ENCODE data around the gene CUL7.
"Not testable (repeated sequence)": the region's sequence is repeated elsewhere in the genome, so short reads cannot be mapped to it uniquely, and the experiment has no call there.

CUL7 gene

DNA sequence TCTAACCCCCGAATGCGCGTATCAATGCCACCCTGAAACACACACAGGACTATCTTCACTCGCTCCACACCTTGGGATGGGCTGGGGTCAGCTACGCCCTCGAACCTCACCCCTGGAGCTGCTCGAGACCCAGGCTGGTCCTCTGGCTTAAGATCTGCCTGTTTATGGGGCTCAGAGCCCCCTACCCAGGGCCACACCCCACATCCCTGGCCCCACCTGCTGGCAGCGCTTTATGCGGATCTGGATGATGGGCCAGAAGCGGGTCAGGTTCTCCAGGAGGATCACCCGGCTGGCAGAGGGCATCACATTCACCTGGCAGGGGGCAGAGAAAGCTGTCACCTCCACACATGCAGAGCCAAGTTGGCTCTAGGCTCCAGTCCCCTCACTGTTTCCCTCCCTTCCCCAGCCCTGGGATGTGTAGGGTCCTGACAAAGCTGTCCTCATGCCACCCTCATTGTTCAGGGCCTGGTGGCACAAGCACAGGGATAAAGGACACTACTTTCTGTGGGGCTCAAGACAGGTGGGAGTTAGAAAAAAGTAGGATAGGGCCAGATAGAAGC, 8.2 kb downstream of the CUL7 start:
- DNase-seq (ENCODE audit: low read depth in 3 of 3) = no peak

DNA sequence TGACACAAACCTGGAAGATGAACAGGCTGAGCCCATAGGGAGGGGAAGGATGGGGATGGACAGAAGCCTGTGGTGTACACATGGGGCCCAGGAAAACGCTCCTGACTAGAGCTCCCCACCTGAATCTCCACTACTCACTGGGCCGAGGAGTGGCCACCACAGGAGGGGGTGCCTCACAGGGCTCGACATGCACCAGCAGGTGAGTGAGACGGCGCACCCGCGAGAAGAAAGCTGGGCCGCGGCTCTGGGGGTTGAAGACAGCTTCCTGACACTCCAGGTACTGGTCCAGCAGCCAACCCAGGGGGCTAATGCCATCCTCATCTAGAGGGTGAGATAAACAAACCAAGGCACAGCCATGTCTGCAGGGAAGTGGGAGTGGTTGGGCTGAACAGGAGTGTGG, 10.3 kb downstream of the CUL7 start:
- DNase-seq (ENCODE audit: low read depth in 3 of 3) = no peak

GRCh38 chr6:43041475-43041874, 12.2 kb downstream of the CUL7 start:
- DNase-seq (ENCODE audit: low read depth in 3 of 3) = not testable (repeated sequence)

GRCh38 chr6:43040542-43041257, 13.0 kb downstream of the CUL7 start:
- no peak for DNase-seq (ENCODE audit: low read depth in 3 of 3)

- no peak for DNase-seq (ENCODE audit: low read depth in 3 of 3)
These were observed 14.9 kb downstream of the CUL7 start for GRCh38 chr6:43038727-43039126.

DNA sequence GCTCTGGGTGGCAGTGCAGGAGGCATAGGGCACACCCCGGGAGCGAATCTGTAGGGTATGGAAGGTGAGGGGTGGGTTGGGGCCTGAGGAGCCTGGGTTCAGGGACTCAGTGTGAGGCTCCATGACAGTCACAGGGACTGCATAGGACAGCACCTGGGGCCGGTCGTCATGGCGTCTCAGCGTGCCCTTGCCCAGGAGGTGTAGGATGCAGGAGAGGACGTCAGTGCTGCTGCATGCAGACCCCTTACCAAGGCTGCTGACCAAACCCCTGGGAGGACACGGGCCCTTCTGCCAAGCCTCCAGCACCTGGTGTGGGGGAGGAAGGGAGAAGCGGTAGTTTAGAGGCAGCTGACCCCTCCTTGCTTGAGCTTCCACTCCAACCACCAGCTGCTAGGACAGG, 15.9 kb downstream of the CUL7 start:
- no peak for DNase-seq (ENCODE audit: low read depth in 3 of 3)

GRCh38 chr6:43037197-43037596, 16.5 kb downstream of the CUL7 start:
- no peak for DNase-seq (ENCODE audit: low read depth in 3 of 3)

GRCh38 chr6:43036712-43037111, 16.9 kb downstream of the CUL7 start:
- DNase-seq (ENCODE audit: low read depth in 3 of 3) = no peak

- DNase-seq (ENCODE audit: low read depth in 3 of 3) = no peak
These were observed 18.0 kb downstream of the CUL7 start for GRCh38 chr6:43035495-43036194.

GRCh38 chr6:43034190-43034525, 19.5 kb downstream of the CUL7 start:
- no peak for DNase-seq (ENCODE audit: low read depth in 3 of 3)

DNA sequence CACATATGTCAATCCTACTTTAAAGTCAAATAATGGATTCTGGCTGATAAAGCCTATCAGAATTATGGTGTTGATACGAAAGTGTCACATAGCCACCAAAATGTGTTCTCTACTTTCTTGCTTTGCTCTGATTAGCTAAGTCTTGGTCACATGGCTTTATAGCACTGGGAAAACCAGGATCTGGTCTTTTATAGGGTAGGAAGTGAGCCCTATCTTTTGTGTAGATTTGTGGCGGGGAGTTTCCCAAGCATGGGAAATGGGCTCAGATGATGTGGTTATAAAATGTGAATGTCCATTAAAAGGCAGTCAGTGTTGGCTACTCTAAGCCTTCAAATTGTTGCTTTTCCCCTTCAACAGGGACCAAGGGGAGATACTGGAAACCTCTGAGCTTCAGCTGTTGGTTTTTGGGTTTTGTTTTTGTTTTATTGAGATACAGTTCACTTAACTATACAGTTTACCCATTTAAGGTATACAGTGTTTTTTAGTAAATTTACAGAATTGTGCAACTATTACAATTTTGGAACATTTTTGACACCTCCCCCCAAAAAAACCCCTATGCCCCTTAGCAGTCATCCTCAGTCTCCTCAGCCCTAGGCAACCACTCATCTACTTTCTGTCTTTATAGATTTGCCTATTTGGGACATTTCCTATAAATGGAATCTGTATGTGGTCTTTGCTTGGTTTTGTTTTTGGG, 20.0 kb downstream of the CUL7 start:
- DNase-seq (ENCODE audit: low read depth in 3 of 3) = no peak

DNA sequence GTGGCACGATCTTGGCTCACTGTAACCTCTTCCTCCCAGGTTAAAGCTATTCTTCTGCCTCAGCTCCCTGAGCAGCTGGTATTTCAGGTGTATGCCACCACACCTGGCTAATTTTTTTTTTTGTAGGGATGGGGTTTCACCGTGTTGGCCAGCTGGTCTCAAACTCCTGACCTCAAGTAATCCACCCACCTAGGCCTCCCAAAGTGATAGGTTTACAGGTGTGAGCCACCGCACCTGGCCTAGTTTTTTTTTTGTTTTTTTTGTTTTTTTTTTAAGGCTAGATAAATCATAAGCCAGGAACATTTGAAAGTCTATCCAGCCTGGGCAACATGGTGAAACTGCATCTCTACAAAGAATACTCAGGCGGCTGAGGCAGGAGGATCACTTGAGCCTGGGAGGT, 21.3 kb downstream of the CUL7 start:
- DNase-seq (ENCODE audit: low read depth in 3 of 3) = no peak

- no peak for DNase-seq (ENCODE audit: low read depth in 3 of 3)
These were observed 24.5 kb downstream of the CUL7 start for GRCh38 chr6:43029120-43029519.

GRCh38 chr6:43026365-43026764, 27.3 kb downstream of the CUL7 start:
- no peak for DNase-seq (ENCODE audit: low read depth in 3 of 3)

GRCh38 chr6:43024436-43024835, 29.2 kb downstream of the CUL7 start:
- DNase-seq (ENCODE audit: low read depth in 3 of 3) = no peak

DNA sequence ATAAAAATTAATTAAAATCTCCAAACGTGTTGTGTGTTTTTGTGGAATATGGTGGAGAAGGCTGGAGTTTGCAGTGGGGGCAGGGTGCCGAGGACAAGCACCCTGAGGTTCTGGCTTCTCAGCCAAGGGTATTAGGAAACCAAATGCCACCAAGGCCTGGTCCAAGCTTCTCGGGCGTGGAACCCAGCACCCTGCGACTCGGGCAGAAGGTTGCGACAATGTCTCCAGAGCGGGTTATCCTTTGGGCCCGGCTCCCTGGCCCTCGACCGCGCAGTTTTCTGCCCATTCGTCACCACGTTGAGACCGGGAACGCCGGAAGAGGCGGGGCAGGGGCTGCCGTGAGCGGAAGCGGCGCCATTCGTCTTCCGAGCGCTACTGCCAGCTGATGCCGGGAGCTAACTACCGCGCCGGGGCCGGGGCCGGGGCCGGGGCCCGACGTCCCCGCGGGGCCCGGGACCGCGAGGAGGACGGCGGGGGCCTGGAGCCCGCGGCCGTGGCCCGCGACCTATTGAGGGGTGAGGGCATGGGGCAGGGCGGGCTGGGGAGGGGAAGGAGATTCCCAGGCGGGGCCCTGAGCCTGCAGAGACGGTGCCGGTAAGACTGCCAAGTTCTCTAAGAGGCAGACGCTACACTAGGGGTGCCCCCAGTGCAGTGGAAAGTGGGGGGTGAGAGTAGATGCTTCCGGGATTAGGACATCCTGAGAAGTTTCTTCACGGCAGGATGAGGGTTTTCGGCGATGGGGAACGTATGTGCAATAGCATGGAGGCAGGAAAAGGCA, 32.2 kb downstream of the CUL7 start, which contains the start of gene RRP36:
Gene RRP36, plus strand, starts transcription at position 354 of the 778 bp plus-strand sequence. Its CDS starts 32 bp downstream, at position 386.
- DNase-seq (ENCODE audit: low read depth in 3 of 3) = peak; percentile 47 to 66 (median 52)

- no peak for DNase-seq (ENCODE audit: low read depth in 3 of 3)
These were observed 32.8 kb downstream of the CUL7 start for GRCh38 chr6:43020847-43021246.

- DNase-seq (ENCODE audit: low read depth in 3 of 3) = no peak
These were observed 33.5 kb downstream of the CUL7 start for GRCh38 chr6:43020052-43020705.

DNA sequence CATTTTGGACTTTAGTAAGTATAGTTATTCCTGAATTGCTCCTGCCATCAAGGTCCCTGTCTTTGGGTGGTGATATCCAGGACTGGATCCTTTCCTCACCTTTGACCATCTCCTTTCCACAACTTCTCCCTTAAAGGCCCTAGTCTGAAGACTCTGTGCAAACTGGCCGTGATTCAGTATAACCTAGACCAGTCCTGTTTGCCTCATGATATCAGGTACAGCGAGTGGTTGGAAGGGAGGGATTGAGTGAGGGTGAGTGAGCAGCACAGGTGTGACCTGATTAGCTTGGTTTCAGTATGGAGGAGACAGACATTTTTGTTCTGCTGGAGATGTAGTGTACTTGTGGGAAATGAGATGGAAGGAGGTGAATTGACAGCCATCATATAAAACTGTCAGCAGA, 34.5 kb downstream of the CUL7 start:
- DNase-seq (ENCODE audit: low read depth in 3 of 3) = no peak

DNA sequence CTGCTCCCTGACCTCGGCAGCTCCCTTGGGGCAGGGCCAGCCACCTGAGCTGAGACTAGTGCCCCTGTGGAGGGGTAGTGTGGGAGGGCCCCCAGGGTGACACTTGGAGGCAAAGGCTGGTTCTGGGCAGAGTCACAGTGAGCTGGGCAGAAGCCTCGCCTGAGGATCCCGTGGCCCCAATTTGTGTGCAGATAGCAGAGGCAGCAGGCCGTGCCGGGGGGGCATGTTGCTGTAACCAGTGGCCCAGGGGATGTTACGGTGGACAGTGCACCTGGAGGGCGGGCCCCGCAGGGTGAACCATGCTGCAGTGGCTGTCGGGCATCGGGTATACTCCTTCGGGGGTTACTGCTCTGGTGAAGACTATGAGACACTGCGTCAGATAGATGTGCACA, 36.7 kb downstream of the CUL7 start:
- no peak for DNase-seq (ENCODE audit: low read depth in 3 of 3)
